ENCODE data around the gene PTPN14. TPM values are rescaled to one million over a fixed set of nuclear protein-coding genes. Genes with fewer than 3 reads are reported as not detected.

Gene PTPN14
- total RNA-seq, 5 donors from 2014 or later (not counting 1 experiment from before 2014, with no cell fraction given), result 0.02 to 0.36 (median 0.29) TPM

- ChIA-PET CTCF (no interaction called here), POLR2A (interaction anchor here in 1 of 2 donors (0.6 kb wide), 2 partner anchors 12 to 16 kb away, joined by 3 read pairs; no protein-coding TSS in a partner anchor)
- H3K36me3 Mint-ChIP-seq, result no peaks in the 10 kb centered on the region
- H3K27me3 Mint-ChIP-seq, result peaks cover 0 to 3% of the 10 kb centered on the region in 2 donors
- H3K27ac Mint-ChIP-seq, result no peak overlapping the region
- DNase-seq (no peak), ATAC-seq (replicated peaks in 1 of 4) (no peak)
- peaks cover 0 to 2% of the 10 kb centered on the region in 2 experiments for H3K27me3 ChIP-seq (replicated peaks in 1 of 2; ENCODE audit: control insufficient read depth in 2 of 2, extremely low read depth in 1 of 2, insufficient read depth in 2 of 2, low read length in 1 of 2)
- no peak overlapping the region for H3K4me3 Mint-ChIP-seq
- WGBS (ENCODE audit: insufficient coverage), result no CpG with 5 or more reads among the region's 4 CpGs
- H3K27ac ChIP-seq (ENCODE audit: low read length), result no peak overlapping the region
- no peaks in the 10 kb centered on the region for H3K4me1 ChIP-seq (ENCODE audit: control insufficient read depth in 1 of 2, extremely low read depth in 1 of 2, insufficient read depth in 2 of 2, low read length in 2 of 2)
- H3K9me3 ChIP-seq, result no peaks in the 10 kb centered on the region
- no peaks in the 10 kb centered on the region for H3K4me1 Mint-ChIP-seq
- no peaks in the 10 kb centered on the region for H3K36me3 ChIP-seq (ENCODE audit: control insufficient read depth in 2 of 2, extremely low read depth in 1 of 2, insufficient read depth in 1 of 2, low read length in 1 of 2)
- no peak overlapping the region for H3K4me3 ChIP-seq (ENCODE audit: control insufficient read depth in 1 of 2, extremely low read depth in 1 of 2, low read length in 1 of 2)
- no peaks in the 10 kb centered on the region for H3K9me3 Mint-ChIP-seq
These were observed 13.4 kb downstream of the PTPN14 start for GRCh38 chr1:214537872-214538473.

- Mint-ChIP-seq H3K9me3 (no peaks in the 10 kb centered on the region), H3K4me3 (no peak overlapping the region), H3K27ac (no peak overlapping the region), H3K36me3 (no peaks in the 10 kb centered on the region), H3K27me3 (peaks cover 0 to 2% of the 10 kb centered on the region in 2 donors), H3K4me1 (no peaks in the 10 kb centered on the region)
- ChIA-PET POLR2A (no interaction called here), CTCF (no interaction called here)
- H3K9me3 ChIP-seq, result no peaks in the 10 kb centered on the region
- H3K36me3 ChIP-seq (ENCODE audit: control insufficient read depth in 2 of 2, extremely low read depth in 1 of 2, insufficient read depth in 1 of 2, low read length in 1 of 2), result no peaks in the 10 kb centered on the region
- no peak overlapping the region for H3K4me3 ChIP-seq (ENCODE audit: control insufficient read depth in 1 of 2, extremely low read depth in 1 of 2, low read length in 1 of 2)
- no peaks in the 10 kb centered on the region for H3K4me1 ChIP-seq (ENCODE audit: control insufficient read depth in 1 of 2, extremely low read depth in 1 of 2, insufficient read depth in 2 of 2, low read length in 2 of 2)
- ATAC-seq (replicated peaks in 1 of 4) (no peak), DNase-seq (no peak)
- 84% methylated on average over 5 of the region's 5 CpGs for WGBS (ENCODE audit: insufficient coverage)
- H3K27me3 ChIP-seq (replicated peaks in 1 of 2; ENCODE audit: control insufficient read depth in 2 of 2, extremely low read depth in 1 of 2, insufficient read depth in 2 of 2, low read length in 1 of 2), result peaks cover 0 to 2% of the 10 kb centered on the region in 2 experiments
- H3K27ac ChIP-seq (ENCODE audit: low read length), result no peak overlapping the region
These were observed 14.2 kb downstream of the PTPN14 start for GRCh38 chr1:214537219-214537618.

- H3K27me3 ChIP-seq (replicated peaks in 1 of 2; ENCODE audit: control insufficient read depth in 2 of 2, extremely low read depth in 1 of 2, insufficient read depth in 2 of 2, low read length in 1 of 2), result peaks cover 0 to 4% of the 10 kb centered on the region in 2 experiments
- Mint-ChIP-seq H3K4me3 (no peak overlapping the region), H3K9me3 (no peaks in the 10 kb centered on the region), H3K4me1 (no peaks in the 10 kb centered on the region), H3K27ac (no peak overlapping the region), H3K36me3 (no peaks in the 10 kb centered on the region), H3K27me3 (peaks cover 0 to 3% of the 10 kb centered on the region in 2 donors)
- ChIA-PET CTCF (no interaction called here), POLR2A (no interaction called here)
- no peak for DNase-seq
- no peak overlapping the region for H3K27ac ChIP-seq (ENCODE audit: low read length)
- WGBS (ENCODE audit: insufficient coverage), result 78% methylated on average over 7 of the region's 9 CpGs
- no peak for ATAC-seq (replicated peaks in 1 of 4)
- H3K4me3 ChIP-seq (ENCODE audit: control insufficient read depth in 1 of 2, extremely low read depth in 1 of 2, low read length in 1 of 2), result no peak overlapping the region
- no peaks in the 10 kb centered on the region for H3K4me1 ChIP-seq (ENCODE audit: control insufficient read depth in 1 of 2, extremely low read depth in 1 of 2, insufficient read depth in 2 of 2, low read length in 2 of 2)
- no peaks in the 10 kb centered on the region for H3K36me3 ChIP-seq (ENCODE audit: control insufficient read depth in 2 of 2, extremely low read depth in 1 of 2, insufficient read depth in 1 of 2, low read length in 1 of 2)
- H3K9me3 ChIP-seq, result no peaks in the 10 kb centered on the region
These were observed 19.3 kb downstream of the PTPN14 start for GRCh38 chr1:214532070-214532469.

- Mint-ChIP-seq H3K27ac (no peak overlapping the region), H3K4me3 (no peak overlapping the region), H3K4me1 (peaks cover 0 to 5% (median 3%) of the 10 kb centered on the region in 3 donors), H3K36me3 (no peaks in the 10 kb centered on the region), H3K9me3 (no peaks in the 10 kb centered on the region), H3K27me3 (no peaks in the 10 kb centered on the region)
- Histone ChIP-seq H3K27me3 (replicated peaks in 1 of 2; ENCODE audit: control insufficient read depth in 2 of 2, extremely low read depth in 1 of 2, insufficient read depth in 2 of 2, low read length in 1 of 2) (peaks cover 0 to 3% of the 10 kb centered on the region in 2 experiments), H3K9me3 (no peaks in the 10 kb centered on the region), H3K36me3 (ENCODE audit: control insufficient read depth in 2 of 2, extremely low read depth in 1 of 2, insufficient read depth in 1 of 2, low read length in 1 of 2) (no peaks in the 10 kb centered on the region), H3K27ac (ENCODE audit: low read length) (no peak overlapping the region), H3K4me1 (ENCODE audit: control insufficient read depth in 1 of 2, extremely low read depth in 1 of 2, insufficient read depth in 2 of 2, low read length in 2 of 2) (peaks cover 0 to 5% of the 10 kb centered on the region in 2 experiments), H3K4me3 (ENCODE audit: control insufficient read depth in 1 of 2, extremely low read depth in 1 of 2, low read length in 1 of 2) (no peak overlapping the region)
- ChIA-PET POLR2A (interaction anchor here in 1 of 2 donors (0.5 kb wide), 1 partner anchor 12 kb away, joined by 3 read pairs; no protein-coding TSS in a partner anchor), CTCF (interaction anchor here in 1 of 2 donors (0.6 kb wide), 1 partner anchor 23 kb away, joined by 6 read pairs; no protein-coding TSS in a partner anchor)
- DNase-seq (no peak), ATAC-seq (replicated peaks in 1 of 4) (no peak)
- WGBS (ENCODE audit: insufficient coverage), result no CpG with 5 or more reads among the region's 5 CpGs
These were observed 25.8 kb downstream of the PTPN14 start for GRCh38 chr1:214525535-214526019.

GRCh38 chr1:214524824-214525223 lies 26.6 kb downstream of the PTPN14 start:
- H3K36me3 Mint-ChIP-seq, result no peaks in the 10 kb centered on the region
- H3K4me3 ChIP-seq (ENCODE audit: control insufficient read depth in 1 of 2, extremely low read depth in 1 of 2, low read length in 1 of 2), result no peak overlapping the region
- peaks cover 0 to 5% of the 10 kb centered on the region in 2 experiments for H3K4me1 ChIP-seq (ENCODE audit: control insufficient read depth in 1 of 2, extremely low read depth in 1 of 2, insufficient read depth in 2 of 2, low read length in 2 of 2)
- H3K9me3 Mint-ChIP-seq, result no peaks in the 10 kb centered on the region
- no peak overlapping the region for H3K4me3 Mint-ChIP-seq
- no peak overlapping the region for H3K27ac ChIP-seq (ENCODE audit: low read length)
- H3K27me3 ChIP-seq (replicated peaks in 1 of 2; ENCODE audit: control insufficient read depth in 2 of 2, extremely low read depth in 1 of 2, insufficient read depth in 2 of 2, low read length in 1 of 2), result peaks cover 0 to 3% of the 10 kb centered on the region in 2 experiments
- no peak for ATAC-seq (replicated peaks in 1 of 4)
- ChIA-PET POLR2A (no interaction called here), CTCF (no interaction called here)
- peaks cover 0 to 5% (median 3%) of the 10 kb centered on the region in 3 donors for H3K4me1 Mint-ChIP-seq
- WGBS (ENCODE audit: insufficient coverage), result no CpG with 5 or more reads among the region's 2 CpGs
- H3K36me3 ChIP-seq (ENCODE audit: control insufficient read depth in 2 of 2, extremely low read depth in 1 of 2, insufficient read depth in 1 of 2, low read length in 1 of 2), result no peaks in the 10 kb centered on the region
- H3K9me3 ChIP-seq, result no peaks in the 10 kb centered on the region
- DNase-seq, result no peak
- no peaks in the 10 kb centered on the region for H3K27me3 Mint-ChIP-seq
- H3K27ac Mint-ChIP-seq, result no peak overlapping the region

GRCh38 chr1:214523124-214523824 lies 28.1 kb downstream of the PTPN14 start:
- CTCF ChIA-PET, result no interaction called here

More at GRCh38 chr1:214523124-214523824, 28.1 kb downstream of the PTPN14 start:
- Mint-ChIP-seq H3K4me3 (no peak overlapping the region), H3K4me1 (peaks cover 0 to 5% (median 3%) of the 10 kb centered on the region in 3 donors), H3K27me3 (no peaks in the 10 kb centered on the region), H3K36me3 (no peaks in the 10 kb centered on the region), H3K27ac (no peak overlapping the region), H3K9me3 (no peaks in the 10 kb centered on the region)
- no peak for ATAC-seq (replicated peaks in 1 of 4)
- Histone ChIP-seq H3K9me3 (no peaks in the 10 kb centered on the region), H3K4me1 (ENCODE audit: control insufficient read depth in 1 of 2, extremely low read depth in 1 of 2, insufficient read depth in 2 of 2, low read length in 2 of 2) (peaks cover 0 to 5% of the 10 kb centered on the region in 2 experiments), H3K36me3 (ENCODE audit: control insufficient read depth in 2 of 2, extremely low read depth in 1 of 2, insufficient read depth in 1 of 2, low read length in 1 of 2) (no peaks in the 10 kb centered on the region), H3K4me3 (ENCODE audit: control insufficient read depth in 1 of 2, extremely low read depth in 1 of 2, low read length in 1 of 2) (no peak overlapping the region), H3K27me3 (replicated peaks in 1 of 2; ENCODE audit: control insufficient read depth in 2 of 2, extremely low read depth in 1 of 2, insufficient read depth in 2 of 2, low read length in 1 of 2) (peaks cover 0 to 3% of the 10 kb centered on the region in 2 experiments), H3K27ac (ENCODE audit: low read length) (no peak overlapping the region)
- WGBS (ENCODE audit: insufficient coverage), result 93% methylated on average over 5 of the region's 8 CpGs
- no peak for DNase-seq
- POLR2A ChIA-PET, result no interaction called here
